Stimulated activated CD8-positive, alpha-beta memory T cell treated with anti-CD3 and anti-CD28 coated beads, Interleukin-15, amount 100 ng/mL, for 1 hour (primary cell): ENCODE results near the gene SP140L.
"Not testable (repeated sequence)": the region's sequence is repeated elsewhere in the genome, so short reads cannot be mapped to it uniquely, and the experiment has no call there.

Experiments used
- DNase-seq: peaks from one replicate; pipeline ENCODE4 v3.0.0-alpha.2; 2020; ENCODE audit warnings: low read depth

Gene SP140L

DNA sequence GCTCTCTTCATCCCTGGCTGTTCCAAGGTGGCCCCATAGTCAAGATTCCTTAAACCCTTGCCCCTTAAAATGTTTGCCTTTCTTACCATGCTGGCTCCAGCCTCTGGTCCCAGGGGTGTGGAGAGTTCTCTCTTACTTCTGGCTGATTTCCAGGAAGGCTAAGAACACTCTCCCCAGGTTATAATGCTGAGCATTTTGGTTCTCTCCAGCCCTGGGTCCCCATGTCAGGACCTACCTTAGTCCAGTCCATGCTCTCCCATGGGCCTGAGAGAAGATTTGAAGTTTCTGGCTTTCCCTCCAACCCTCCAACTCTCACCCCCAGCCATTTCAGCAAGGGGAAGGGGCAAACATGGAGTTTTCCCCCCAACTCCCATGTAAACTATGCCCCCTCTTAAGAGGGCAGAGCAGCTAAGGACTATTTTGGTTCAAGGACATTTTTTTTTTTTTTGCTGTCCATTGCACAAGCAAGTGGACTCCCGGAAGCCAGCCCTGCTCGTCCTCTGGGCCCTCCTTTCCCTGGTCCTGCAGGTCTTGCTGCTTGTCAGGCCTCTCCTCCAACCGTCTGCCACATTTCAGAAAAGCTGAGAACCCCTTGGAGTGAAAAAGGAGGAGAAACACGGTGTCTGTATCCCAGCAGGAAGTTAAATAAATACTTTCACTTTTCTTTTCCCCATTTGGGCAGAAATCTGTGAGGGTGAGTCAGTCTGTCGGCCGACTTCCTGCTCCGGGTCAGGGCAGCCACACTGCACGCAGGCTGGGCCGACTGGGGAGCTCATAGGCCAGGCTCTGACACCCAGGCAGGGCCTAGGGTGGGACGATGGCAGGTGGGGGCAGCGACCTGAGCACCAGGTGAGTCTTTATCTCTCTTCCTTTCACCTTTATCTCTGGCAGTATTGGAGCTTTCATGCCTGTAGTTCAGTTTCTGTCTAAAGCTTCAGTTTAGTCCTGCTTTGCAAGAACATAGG lies at the start of gene SP140L:
Gene SP140L (plus strand): TSS at position 741 of the 965 bp plus-strand sequence. CDS start 77 bp downstream, at position 818.
- peak; percentile 54 for DNase-seq

DNA sequence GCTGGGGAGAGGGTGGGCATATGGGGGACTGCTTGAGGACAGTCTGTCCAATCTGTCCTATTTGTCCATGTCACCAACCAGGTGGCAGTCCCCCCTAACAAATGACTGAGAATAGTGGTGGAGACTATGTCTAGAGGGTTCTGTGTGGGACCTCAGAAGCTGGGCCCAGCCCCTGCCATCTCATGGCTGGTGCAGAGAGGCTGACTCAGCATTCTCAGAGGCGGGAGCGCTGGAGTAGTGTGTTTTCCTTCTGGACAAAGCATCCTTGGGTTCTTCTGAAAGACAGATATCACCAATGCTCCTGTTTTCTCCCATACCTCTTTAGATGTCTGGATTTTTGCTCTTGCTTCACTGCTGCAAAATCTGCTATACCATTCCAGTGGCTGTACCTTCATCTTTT lies 44.1 kb upstream of the SP140L start:
- no peak for DNase-seq

DNA sequence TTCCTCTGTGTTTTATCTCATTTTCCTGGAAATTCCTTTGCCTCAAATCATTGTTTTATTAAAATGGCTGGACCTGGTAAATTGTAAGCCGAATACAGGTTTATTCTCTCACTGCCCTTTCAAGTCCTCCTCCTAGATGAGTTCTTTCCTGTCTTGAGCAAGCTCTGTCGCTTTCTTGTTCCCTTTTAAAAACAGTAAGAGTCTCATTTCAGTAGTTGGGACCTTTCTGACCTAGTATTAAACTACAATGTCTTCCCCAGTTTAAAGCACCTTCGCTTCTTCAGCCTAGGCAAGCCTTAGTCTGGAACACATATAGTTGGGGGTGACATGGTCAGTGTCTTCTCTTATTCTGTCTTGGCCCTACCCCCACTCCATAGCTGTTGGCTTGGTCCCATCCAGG lies 40.9 kb upstream of the SP140L start:
- DNase-seq: no peak

DNA sequence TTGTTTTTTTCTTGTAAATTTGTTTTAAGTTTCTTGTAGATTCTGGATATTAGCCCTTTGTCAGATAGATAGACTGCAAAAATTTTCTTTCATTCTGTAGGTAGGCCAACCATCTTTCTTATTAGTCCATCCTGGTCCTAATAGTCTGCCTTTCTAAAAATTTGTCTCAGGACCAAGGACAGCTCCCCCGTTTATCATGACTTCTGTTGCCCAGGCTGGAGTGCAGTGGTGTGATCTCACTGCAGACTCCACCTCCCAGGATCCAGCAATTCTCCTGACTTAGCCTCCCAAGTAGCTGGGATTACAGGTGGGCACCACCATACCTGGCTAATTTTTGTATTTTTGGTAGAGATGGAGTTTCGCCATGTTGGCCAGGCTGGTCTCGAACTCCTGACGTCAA lies 37.7 kb upstream of the SP140L start:
- DNase-seq: not testable (repeated sequence)

DNA sequence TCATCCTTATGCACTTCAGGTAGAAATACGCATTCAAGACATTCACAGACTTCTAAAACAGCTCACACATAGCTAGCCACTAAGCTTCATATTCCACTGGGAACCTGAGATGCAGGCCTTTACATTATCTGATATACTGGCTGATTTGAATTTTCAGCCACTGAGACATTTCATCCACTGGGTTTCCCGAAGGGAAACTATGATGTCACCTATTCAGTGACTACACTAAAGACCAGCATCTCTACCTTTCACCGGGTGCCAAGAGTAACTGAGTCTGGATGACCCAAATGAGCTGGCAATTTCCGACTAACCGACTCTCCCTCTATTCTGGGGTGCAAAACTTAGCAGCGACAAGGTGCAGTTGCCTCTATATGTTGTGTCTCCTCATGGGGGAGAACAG lies 31.8 kb upstream of the SP140L start:
- DNase-seq: no peak

DNA sequence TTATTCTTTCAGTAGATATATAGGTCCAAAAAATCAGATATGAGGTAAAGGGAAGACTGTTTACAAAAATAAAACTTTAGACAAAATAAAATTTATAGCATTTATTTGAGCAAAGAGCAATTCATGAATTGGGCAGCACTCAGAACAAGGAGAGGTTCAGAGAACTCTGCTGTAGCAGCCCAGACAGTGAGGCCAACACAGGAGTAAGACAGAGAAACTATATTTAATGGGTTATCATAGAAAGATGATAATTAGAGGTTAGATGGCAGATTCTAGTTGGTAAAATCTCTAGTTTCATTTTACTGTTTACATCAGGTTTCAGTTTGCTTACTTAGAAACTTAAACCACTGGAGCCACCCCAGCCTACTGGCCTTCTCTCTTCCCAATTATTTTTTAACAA lies 30.1 kb upstream of the SP140L start:
- no peak for DNase-seq

DNA sequence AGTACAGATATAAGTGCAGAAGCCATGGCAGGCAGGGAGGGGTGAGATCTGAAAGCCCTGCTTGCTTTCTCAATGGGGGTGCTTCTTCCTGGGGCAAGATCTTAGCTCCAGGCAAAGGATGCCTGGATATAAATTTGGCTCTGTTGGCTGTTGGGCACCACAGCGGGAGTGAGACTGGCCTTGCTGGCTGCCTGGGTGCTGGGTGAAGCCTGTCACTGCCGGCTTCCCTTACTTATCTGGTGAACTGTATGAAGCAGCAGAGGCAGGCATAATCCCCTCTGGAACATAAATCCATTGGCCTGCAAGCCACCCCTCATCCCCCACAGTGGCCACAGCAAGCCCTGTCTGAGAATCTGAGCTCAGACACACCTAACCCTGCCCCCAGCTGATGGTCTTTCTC lies 27.4 kb upstream of the SP140L start:
- no peak for DNase-seq

DNA sequence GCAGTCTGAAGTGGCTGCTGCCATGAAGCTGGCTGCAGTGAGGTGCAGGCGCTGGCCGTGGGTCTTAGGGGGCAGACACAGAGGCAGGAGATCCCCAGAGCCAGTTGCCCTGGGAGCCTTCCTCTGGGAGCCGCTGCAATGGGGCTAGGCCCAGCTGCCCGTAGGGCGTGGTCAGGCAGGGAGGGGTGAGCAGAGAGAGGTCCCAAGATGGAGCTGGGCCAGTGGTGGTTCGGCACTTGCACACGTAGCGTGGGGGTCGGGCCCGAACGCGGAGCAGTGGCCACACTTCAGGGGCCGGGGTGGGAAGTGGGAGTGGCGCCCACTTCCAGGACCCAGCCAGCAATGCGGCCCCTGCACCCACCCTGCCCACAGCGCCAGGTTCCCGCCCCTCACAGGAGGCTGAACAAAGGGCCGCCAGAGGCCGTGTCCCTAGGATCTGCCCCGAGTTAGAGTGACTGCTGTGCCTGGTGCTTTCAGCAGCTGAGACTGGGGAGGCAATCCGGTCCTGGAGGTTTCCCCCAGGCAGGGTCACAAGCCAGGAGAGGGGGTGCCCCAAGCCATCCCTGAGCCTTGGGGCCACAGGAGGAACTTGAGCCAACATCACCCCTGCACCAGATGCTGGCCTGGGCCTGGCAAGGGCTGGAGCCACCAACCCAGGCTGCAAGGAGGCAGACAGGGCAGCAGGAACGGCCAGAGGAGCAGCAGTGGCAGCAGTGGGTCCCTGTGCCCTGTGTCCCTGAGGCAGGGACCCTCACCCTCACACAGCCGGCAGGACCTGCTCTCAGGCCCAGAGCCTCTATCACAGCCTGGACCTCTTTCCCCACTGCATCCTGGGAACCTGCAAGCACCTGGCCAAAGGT lies 21.3 kb upstream of the SP140L start:
- no peak for DNase-seq

DNA sequence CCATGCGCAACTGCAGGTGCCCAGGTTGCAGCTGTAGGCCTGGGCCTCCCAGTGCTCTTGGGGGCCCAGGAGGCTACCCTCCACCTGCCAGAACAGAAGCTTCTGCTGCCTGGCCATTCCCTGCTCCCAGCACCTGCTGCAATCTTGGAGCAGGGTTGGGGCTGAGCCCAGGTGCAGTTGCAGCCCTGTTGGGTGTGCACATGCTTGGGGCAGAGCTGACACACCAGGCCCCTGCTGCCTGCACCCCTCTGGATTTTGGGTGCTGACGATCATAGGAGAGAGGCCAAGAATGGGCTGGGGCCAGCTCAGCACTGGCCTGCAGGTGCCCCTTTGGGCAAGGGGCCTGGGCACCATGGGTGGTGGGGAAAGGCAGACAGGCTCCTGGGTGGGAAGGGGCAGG lies 20.5 kb upstream of the SP140L start:
- DNase-seq: no peak

DNA sequence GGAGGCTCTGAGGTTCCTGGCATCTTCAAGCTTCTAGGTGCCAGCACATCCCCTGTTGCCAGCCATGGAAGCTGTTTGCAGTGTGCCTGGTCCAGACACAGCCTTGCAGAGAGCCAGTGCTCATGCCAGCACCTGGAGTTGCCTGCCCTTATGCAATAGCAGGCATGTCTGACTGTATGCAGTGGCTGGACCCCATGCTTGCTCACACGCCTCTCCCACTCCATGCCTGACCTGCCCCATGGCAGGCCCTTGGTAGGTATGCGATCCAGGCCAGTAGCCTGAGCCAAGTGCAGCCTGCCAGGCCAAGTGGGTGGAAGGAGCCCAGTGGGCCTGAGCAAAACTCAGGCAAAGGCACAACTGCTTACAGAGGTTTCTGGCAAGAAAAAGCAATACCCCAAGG lies 19.5 kb upstream of the SP140L start:
- DNase-seq: no peak

DNA sequence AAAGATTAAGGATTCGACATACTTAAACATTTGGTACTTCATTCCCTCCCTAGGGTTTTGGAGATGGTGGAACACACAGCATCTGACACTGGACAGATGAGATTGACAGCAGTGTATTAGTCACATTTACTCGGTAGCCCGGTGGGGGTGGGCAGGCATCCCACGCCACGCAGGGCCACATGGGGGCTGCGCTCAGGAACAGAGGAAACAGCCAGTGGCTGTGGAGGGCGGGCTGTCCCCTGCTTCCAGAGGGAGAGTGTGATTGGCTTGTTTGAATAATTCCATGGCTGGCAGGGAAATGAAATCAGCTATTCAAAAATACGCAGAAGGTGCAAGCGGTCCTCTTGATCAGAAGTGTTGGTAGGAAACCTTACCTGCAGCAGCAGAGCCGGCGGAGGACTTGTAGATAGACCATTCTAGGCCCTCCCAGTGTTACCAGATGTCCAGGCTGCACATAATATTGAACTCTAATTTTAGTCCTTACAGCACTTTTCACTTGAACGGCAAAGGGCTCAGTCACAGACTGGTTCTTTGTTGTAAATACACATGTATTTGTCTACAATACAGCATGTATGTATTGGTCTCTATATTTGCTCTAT lies 18.5 kb upstream of the SP140L start:
- DNase-seq: no peak

DNA sequence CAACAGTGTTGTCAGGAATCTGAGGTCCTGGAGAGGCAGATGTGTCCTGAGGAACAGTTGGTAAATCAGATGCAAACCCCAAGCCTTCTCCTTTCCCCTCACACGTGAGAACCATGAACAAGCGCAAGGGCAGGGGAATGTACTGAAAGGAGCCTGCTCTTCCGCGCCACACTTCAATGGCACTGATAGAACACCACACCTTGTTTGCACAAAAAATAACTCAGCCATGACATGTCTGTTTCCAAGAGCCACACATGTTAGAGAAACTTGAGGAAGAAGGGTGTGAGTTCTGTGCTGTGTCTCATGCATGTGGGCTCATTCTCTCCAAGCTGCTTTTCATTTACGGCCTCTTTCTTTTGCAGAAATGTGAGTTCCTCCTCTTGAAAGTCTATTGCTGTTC lies 16.2 kb upstream of the SP140L start:
- DNase-seq: not testable (repeated sequence)

DNA sequence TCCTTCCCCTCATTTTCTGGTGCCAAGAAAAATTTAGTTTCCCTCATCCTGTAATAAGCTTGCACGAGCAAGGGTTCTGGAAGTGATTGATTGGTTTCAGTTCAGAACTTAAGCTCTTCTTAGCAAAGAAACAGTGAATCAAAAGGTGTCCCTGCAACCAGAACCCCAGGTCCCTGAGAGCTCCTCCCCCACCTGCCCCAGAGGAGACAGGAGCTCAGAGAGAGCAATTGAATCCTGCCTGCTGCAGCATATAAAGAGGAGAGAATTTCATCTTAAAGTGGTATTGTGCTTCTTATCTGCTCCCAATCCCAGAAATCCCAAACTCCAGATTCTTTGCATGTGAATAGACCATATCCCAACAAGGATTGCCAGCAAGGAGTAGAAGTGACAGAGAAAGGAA lies 15.4 kb upstream of the SP140L start:
- not testable (repeated sequence) for DNase-seq

DNA sequence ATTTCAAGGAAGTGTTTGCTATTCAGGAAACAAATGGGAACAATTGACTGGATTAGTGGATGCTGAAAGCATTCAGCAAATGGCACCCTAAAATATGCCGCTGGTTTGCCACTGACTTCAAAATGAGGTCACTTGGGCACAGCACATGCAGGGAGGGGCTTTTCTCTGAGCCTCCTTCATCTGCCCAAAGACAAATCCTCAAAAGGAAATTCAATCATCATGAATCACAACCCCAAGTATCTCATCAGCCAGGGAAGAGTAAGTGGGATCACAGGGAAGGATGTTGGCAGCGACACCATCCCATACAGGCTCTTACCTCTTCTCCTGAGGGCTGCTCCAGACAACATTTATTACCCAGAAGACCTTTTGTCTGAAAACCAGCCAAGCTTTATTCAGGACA lies 14.4 kb upstream of the SP140L start:
- no peak for DNase-seq

DNA sequence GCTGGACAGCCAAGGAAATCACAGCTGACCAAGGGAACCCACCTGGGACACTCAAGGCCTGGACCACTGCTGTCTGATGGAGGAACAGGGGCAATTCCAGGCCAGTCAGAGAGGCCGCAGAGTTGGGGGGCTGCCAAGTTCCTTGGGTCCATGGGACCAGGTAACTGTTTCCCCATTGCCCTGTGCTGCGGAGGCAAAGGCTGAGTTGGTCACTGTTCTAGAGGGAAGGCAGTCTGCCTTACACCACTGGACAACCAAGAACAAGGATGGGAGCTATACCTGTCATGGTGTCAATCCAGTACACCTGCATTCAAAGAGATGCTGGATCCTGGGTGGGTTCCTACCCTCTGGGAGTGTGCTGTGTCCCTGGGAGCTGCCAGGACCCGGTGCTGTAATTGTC lies 9.6 kb upstream of the SP140L start:
- no peak for DNase-seq

DNA sequence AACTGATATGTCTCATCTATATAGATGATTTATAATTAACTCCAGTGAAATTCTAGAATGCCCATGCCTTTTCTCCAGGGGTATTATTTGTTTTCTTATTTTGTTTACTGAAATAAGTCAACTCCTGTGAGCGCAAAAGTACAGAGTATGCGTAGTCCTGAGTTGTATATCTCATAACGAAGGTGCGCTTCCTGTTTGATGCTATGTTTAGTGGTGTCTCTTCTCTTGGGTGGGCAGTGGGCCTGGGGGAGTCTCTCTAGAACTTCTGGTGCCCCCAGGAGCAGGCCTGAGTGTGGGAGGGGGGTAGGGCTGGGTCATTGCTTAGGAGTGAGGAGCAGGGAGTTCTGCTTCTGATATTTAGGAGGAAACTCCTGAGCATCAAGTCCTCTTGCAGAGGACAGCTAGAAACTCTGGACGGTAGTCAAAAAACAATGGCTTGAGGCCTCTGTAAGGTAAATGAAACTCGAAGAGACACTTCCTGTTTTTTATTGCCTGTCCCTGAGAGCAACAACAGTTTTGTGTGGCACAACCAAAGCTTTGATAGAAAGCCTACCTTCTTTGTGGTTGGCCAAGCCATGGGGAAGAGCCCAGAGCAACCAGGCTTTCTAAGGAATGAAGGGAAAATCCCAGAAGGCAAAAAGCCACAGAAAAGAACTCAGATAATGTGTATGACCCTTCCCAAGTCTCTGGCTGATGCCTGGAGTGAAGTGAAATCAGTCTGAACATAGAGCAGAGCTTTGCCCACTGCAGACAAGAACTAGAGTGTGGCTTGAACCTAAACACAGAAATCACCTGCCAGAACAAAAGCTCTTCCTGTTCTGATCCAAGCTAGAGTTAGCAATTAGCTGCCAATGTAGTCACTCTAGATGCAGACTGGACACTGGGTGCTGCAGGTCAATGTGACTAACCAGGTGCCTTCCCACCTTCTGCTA lies 8.5 kb upstream of the SP140L start:
- DNase-seq: no peak

DNA sequence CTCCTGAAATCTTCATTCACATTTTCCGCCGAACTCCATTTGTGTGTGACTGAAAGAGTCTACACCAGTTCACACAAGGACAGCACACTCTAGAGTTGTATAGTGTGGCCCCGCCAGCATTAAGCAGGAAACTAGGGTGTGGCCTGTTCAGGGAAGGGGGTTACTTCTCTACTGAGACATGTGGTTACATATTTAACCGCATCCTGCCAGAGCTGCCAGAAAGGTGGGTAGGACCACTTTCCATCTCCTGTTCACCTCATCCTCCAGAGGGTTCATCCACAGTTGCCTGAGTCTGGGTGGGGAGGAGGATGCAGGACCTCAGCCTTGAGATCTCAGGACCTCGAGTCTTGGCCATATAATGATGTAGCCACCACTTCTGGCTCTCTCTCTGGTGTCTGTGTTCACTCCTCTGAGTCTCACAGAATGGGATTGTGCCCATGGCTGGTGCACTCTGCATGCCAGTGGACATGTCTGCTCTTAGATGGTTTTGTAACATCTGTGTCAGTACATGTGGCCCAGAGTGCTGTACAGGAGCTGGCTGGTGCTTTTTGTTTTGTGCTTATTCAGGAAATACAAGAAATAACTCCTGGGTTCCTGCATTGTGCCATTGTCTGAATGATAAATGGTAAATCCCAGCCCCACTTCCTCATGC lies 7.7 kb upstream of the SP140L start:
- DNase-seq: peak; percentile 40

DNA sequence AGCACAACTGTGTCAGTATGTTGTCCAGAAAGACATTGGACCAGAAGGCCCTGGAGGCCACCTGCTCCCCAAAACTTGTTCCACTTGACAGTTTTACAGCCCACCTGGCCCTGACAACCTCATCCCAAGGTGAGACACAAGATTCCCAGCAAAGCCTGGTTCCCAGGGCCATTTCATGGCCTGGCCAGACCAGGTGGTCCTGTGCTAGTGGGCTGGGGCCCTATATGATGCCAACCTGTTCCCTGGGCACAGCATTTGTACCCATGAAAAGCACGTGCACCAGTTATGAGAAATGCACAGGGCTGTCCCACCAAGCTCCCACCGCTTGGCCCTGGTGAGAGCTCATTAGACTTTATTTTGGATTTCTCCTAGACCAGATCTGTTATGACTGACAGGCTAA lies 6.0 kb upstream of the SP140L start:
- no peak for DNase-seq

DNA sequence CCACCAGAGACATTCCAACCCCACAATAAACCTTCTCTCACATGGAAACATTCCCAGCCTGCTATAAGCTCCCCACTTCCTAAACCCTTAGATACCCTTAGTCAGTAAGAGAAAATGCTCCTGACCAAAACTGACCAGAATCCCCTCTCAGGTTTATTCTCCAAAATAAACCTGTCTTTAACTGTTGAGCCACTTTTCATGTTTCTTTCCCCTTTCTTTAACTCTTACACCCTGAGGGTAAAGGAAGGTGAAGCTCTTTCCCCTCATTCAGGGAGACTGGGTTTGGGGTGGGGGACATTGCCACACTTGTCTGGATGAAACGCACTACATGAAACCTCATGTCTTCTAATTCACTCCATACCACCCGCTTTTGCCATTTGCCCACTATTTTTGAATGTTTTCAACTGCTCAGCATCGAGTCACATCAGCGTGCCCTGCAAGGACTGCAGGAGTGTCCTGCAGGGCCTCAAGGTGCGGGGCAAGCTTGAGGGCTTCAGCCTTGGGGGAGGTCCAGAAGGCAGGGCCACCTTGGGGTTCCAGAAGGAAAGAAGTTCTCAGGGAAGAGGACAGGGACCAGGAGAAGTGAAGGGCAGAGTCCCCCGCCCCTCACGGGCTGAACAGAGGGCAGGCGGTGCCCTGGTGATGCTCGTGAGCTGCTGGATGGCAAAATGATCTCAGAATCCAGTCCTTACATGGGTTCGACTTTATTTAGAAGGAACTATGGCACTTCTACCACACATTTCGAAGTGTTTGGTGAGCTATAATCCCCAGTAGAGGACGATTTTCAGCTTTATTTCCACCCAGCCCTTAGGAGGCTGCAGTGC lies 4.2 kb upstream of the SP140L start:
- DNase-seq: no peak
